ENCODE measurements around the gene CCDC38.

GRCh38 chr12:95960241-95960640 is 17.8 kb upstream of the CCDC38 start:
- TF ChIP-seq GATA2 (IDR thresholded peaks at IDR 0.05; ENCODE audit: low read depth, low read length) (no peak), GATA3 (IDR thresholded peaks at IDR 0.05; ENCODE audit: low read depth, low read length) (no peak)
